Hindlimb muscle (tissue), 1 donor: Measurements from ENCODE around the gene CHST11. TPM values are rescaled to one million over a fixed set of nuclear protein-coding genes. Genes with fewer than 3 reads are reported as not detected.

ENCODE experiments used
- DNase-seq: peaks from one replicate; pipeline ENCODE4 v3.0.0-alpha.2; 2013
- polyA plus RNA-seq: library from polyadenylated mRNA; unstranded; fragments of 120-200 nt; gene quantifications from one replicate; pipeline ENCODE4 v1.2.1, GENCODE V29; 2013; ENCODE audit not compliant: insufficient read length

CHST11 gene
- polyA plus RNA-seq, 1 donor = 4.0 TPM

DNA sequence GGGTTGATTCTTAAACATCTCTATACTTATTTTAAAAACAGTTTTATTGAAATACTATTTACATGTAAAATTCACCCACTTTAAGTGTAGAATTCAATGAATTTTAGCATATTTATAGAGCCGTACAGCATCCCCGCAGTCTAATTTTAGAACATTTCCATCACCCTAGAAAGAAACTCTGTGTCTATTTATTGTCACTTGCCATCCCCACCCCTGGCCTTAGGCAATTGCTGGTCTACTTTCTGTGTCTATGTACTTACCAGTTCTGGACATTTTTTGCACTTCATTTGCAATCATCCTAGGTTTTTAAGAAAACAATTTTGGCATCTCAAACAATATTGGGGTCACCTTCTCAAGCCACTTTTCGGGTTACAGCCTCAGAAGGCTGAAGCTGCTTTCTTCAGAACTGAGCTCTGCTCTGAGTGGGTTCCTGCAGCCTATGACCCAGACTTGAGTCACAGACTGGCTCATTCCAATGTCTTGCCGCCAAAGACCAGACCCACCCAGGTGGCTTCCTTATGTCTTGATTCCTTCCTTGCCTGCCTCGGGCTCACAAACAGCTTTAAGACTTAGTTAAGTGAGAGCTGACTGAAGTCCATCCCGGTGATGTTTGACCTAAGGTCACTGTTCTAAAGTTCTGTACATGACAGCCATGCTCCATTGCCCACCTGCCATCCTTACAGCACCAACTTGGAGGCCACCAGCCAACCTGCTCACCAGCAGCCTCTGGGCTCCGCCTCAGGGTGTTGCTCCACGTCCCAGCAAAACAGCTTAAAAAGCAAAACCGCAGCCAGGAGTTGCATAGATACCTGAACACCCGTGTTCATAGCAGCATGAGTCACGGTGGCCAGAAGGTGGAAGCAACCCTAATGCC, 131.5 kb downstream of the CHST11 start:
- no peak for DNase-seq

DNA sequence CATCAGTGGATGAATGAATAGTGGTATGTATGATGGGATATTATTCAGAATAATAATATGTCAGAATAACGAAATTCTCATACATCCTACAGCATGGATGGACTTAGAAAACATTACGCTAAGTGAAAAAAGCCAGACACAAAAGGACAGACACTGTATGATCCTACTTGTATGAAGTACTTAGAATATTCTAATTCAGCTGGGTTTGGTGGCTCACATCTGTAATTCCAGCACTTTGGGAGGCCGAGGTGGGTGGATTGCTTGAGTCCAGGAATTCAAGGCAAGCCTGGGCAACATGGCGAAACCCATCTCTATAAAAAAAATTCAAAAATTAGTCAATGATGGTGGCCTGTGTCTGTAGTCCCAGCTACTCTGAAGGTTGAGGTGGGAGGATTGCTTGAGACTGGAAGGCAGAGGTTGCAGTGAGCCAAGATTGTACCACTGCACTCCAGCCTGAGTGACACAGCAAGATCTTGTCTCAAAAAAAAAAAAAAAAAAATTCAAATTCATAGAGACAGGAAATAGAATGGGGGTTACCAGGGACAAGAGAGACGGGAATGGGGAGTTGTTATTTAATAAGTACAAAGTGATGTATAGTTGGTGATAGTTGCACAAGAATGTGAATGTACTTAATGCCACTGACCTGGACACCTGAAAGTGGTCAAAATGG, 132.3 kb downstream of the CHST11 start:
- no peak for DNase-seq

DNA sequence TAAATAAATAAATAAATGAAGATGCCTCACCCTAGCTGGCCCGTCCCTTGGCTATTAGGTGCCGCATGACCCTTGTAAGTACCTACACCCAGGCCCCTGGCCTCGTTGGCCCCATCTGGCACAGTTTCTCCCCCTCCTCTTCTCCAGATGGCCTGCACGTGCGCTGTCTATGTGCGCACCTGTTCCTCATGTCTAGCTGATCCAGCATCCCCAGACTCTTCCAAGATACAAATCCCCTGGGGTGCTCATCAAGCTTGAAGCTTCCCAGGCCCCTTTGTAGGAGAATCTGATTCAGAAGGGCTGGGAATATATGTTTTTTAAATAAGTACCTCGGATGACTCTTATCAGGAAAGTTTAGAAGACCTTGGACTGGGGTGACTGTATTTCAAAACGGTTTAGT, 133.3 kb downstream of the CHST11 start:
- no peak for DNase-seq

DNA sequence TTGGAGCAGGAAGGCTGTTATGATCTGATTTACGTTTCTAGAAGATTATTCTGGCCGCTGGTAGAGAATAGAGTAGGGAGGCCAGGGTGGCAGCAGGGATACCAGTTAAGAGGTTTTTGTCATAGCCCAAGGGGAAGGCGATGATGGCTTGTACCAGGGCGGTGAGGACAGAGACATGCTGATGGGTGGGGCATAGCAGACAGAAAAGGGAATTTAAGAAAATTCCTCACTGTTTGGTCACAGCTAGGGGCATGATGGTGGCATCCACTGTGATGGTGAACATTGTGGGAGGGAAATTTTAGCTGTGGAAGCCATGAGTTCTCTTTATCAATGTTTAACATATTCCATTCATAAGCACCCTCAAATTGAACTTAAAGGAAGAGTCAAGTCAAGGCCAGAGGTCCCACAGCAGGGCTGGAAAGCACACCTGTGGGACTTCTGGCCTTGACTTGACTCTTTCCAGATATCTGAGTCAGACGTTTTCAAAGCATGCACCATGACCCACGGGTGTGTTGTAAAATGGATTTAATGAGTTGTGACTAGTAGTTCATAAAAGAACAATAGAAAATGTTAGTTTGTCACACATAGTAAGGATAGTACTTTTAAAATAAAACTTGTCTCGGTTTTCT, 134.6 kb downstream of the CHST11 start:
- DNase-seq = no peak

- no peak for DNase-seq
Measured at GRCh38 chr12:104593482-104593881, 136.7 kb downstream of the CHST11 start.

GRCh38 chr12:104596134-104596799, 139.5 kb downstream of the CHST11 start:
- no peak for DNase-seq

- DNase-seq = no peak
Measured at GRCh38 chr12:104596898-104597843, 140.4 kb downstream of the CHST11 start.

- no peak for DNase-seq
Measured at GRCh38 chr12:104598342-104599271, 141.9 kb downstream of the CHST11 start.

GRCh38 chr12:104599272-104600035, 142.7 kb downstream of the CHST11 start:
- DNase-seq = no peak

- DNase-seq = no peak
Measured at GRCh38 chr12:104600036-104600712, 143.4 kb downstream of the CHST11 start.

DNA sequence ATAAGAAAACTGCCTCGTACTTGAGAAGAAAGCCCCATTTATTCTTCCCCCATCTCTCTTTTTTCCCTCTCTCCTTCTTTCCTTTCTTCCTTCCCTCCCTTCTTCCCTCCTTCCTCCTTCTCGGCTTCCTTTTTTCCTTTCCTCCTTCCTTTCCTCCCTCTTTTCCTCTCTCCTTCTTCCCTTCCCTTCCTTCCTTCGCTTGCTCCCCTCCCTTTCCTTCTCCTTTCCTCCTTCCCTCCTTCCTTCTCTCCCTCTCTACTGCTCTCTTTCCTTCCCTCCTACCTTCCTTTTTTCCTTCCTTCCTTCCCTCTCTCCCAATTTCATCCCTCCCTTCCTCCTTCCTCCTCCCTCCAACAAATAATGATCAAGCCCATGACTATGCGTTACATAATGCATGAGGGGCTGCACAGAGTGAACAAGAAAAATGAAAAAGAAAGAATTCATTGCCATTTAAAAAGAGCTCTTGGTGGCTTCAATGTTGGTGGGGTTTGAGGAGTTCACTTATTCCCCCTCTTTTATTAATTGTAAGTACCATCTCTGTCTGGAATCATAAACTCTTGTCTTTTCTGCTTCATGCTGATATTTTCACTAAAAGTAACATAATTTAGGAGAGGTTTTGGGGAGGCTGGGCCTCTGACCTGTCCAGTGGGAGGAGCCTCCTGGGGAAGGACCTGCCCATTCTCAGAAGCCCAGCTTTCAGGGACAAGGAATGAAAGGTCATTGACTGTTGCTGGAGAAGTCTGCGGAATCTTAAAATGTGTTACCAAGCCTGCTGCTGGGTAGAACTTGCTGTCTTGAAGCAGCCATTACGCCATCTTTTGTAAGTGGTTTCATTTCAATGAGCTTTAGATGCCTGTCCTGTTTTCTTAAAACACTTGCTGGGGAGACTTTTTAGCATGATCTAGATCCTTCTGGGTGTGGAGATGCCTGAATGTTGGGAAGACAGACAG, 144.3 kb downstream of the CHST11 start:
- DNase-seq = no peak

GRCh38 chr12:104602406-104602805, 145.7 kb downstream of the CHST11 start:
- no peak for DNase-seq

DNA sequence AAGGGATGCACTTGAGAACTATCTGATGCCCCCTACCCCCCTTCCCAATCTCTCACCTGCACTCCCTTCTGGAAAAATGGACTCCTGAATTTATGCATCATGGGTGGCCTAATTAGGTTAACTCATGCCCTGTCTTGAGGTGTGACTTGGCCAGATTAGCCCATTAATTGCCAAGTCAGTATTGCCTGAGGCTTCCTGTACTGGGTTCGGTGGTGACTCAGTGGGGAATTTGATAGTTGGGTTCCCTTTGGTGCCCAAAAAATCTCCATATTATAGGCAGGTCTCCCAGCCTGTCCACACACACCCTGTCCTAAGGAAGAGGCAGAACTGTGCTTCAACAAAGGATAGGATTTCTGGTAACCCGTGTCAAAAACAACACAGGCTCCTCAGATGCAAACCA, 146.1 kb downstream of the CHST11 start:
- no peak for DNase-seq

GRCh38 chr12:104603545-104603973, 146.8 kb downstream of the CHST11 start:
- DNase-seq = no peak

DNA sequence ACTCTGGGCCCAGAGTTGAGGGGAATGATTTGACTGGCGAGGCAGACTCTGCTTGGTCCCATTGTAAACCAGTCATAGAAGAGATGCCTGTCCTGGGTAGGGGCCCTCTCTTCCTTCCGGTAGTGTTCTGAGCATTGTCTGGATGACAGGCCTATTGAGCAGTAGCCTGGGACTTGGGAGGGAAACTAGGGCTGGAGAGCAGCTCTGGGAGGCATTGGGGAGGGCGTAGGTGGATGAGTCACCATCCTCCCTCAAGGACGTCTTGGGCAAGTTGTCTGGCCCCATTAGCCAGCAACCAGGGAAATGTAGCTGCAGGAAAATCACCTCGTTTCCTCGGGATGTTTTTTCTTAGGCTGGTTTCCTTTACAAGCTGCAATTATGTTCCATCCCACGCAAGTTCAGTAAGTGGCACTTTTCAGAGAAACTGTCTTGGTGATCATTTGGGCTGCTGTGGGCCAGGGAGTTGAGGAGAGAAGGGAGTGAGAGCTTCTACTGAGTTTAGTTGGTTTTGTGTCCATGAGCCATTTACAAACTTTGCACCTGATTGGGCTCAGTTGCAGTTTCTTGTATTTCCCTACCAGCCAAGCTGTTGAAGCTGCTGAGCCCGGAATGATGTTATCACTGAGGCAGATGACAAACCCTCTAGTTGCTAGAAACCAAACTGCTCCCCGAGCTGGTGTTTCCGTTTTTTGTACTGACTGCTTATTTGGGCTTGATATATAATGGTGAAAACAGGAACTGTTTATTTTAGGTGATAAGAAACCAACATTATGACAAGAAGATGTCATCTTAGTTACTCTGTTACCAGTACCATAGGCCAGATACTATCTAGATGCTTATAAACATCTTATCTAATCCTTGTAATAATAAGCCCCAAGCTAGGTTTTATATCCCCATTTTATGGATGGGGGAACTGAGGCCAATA, 147.6 kb downstream of the CHST11 start:
- no peak for DNase-seq

- DNase-seq = no peak
Measured at GRCh38 chr12:104604995-104605675, 148.4 kb downstream of the CHST11 start.
